Tibial artery (tissue), 4 donors: Measurements from ENCODE around the gene CCDC122.

Experiments used
- DNase-seq, 2 donors: peaks; one replicate each; pipeline ENCODE4 v3.0.0-alpha.2; 2019
- H3K27ac ChIP-seq, 2 donors: fragments of 200-600 bp; sonication (generic) in 1 of 2; 1 replicate in 1 of 2; 2 replicates in 1 of 2; pipeline ENCODE4 v1.5.1; 2018 to 2019; ENCODE audit warnings: mild to moderate bottlenecking in 1 of 2
- H3K27me3 ChIP-seq, 2 donors: fragments of 200-600 bp; sonication (generic) in 1 of 2; one replicate each; pipeline versions ENCODE4 v1.5.1 to v1.6.0; 2016 to 2019
- H3K36me3 ChIP-seq, 3 donors: fragments of 200-600 bp; sonication (generic) in 2 of 3; one replicate each; pipeline ENCODE4 v1.5.1; 2016 to 2019; ENCODE audit warnings: mild to moderate bottlenecking in 2 of 3
- H3K4me1 ChIP-seq, 4 donors: fragments of 200-600 bp; sonication (generic) in 2 of 4; 1 replicate in 3 of 4; 2 replicates in 1 of 4; pipeline ENCODE4 v1.5.1; 2016 to 2019
- H3K4me3 ChIP-seq, 2 donors: fragments of 200-600 bp; sonication (generic) in 1 of 2; 1 replicate in 1 of 2; 2 replicates in 1 of 2; pipeline ENCODE4 v1.5.1; 2018 to 2019; ENCODE audit warnings: mild to moderate bottlenecking in 2 of 2
- H3K9me3 ChIP-seq, 3 donors: fragments of 200-600 bp; sonication (generic) in 1 of 3; one replicate each; pipeline ENCODE4 v1.5.1; 2016 to 2019
- CTCF ChIP-seq, 2 experiments: fragments of 200-600 bp in 1 of 2; fragments of 450-650 bp in 1 of 2; IDR thresholded peaks; one replicate each; pipeline ENCODE4 v1.5.1; 2017 to 2019; ENCODE audit warnings: antibody characterized with exemption in 2 of 2, mild to moderate bottlenecking in 1 of 2, moderate library complexity in 1 of 2
- intact Hi-C: fragments of 100-400 bp; cut with DNase I; formaldehyde crosslinking; loops from one replicate; pipeline ENCODE4 v1.15.0; 2023; ENCODE audit warnings: low total_unique reads

The CCDC122 gene

DNA sequence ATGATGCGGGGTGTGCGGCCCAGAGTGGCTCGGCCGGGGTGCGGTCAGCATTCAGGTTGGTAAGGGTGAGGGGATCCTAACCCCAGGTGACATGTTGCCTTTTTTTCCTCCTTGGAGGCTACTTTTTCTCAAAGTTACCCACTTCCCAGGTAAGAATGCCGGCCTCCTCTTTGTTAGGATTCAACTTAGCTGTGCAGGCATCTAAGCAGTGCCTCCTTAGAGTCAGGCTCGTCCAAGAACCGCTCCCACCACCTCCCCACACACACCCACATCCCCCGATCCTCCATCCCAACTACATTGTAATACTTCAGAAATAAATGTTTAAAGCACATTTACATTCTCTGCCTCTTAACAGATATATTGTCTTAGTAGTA lies 92.0 kb downstream of the CCDC122 start:
- Histone ChIP-seq H3K4me1 (peaks cover 0 to 28% (median 19%) of the 10 kb centered on the region in 4 donors), H3K36me3 (no peaks in the 10 kb centered on the region), H3K4me3 (peak overlapping the region; percentile 60 to 62), H3K9me3 (no peaks in the 10 kb centered on the region), H3K27me3 (no peaks in the 10 kb centered on the region), H3K27ac (no peak overlapping the region)
- no peak for TF ChIP-seq CTCF (IDR thresholded peaks at IDR 0.05)
- DNase-seq: no peak
- intact Hi-C loops: no loop called here

DNA sequence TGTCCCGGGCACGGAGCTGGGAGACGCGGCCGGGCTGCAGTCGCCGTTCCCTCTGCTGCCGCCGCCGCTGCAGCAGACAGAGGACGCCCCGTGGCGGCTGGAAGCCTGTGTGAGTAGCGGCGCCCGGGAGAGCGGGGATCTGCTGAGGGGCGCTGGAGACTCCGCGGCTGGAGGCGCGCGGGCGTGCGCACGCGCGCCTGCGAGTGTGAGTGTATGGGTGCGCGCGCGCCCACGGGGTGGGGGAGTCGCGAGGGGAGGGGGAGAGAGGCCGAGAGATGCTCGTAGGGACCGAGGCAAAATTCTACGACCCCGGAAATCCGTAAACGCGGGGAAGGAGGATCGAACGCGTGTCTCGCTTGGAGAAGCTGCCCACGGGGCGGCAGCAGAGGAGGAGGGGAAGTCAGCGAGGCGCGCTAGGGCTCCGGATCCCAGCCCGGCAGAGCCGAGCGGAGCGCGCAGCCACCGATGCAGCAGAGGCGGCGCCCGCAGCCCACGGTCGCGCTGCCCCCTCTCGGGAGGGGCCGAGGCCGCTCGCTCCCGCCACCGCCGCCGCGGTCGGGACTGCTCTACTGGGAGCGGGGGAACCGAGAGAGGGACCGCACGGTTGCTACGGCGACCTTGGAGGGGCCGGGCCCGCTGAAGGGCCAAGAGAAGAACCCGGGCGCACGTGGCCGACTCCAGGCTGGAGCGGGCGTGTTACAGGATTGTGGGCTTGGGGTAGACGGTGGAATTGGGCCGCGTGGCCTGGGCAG lies 92.6 kb downstream of the CCDC122 start, which contains the start of gene ENOX1:
ENOX1 (minus strand) TSS at position 207 of the 752 bp plus-strand sequence.
- TF ChIP-seq CTCF (IDR thresholded peaks at IDR 0.05): no peak
- Histone ChIP-seq H3K27ac (peak within 1 kb of the TSS in 1 of 2 donors; percentile 12), H3K27me3 (no peaks in the 10 kb centered on the region), H3K4me3 (peak within 1 kb of the TSS; percentile 60 to 62), H3K36me3 (no peaks in the 10 kb centered on the region), H3K9me3 (no peaks in the 10 kb centered on the region), H3K4me1 (peaks cover 0 to 28% (median 19%) of the 10 kb centered on the region in 4 donors)
- DNase-seq: peak; percentile 29 to 70
- intact Hi-C loops: no loop called here

- Histone ChIP-seq H3K36me3 (no peaks in the 10 kb centered on the region), H3K4me3 (peak overlapping the region; percentile 60 to 62), H3K27me3 (no peaks in the 10 kb centered on the region), H3K27ac (peak overlapping the region in 1 of 2 donors; percentile 12), H3K4me1 (peaks cover 0 to 28% (median 19%) of the 10 kb centered on the region in 4 donors), H3K9me3 (no peaks in the 10 kb centered on the region)
- no peak for TF ChIP-seq CTCF (IDR thresholded peaks at IDR 0.05)
- intact Hi-C loops: no loop called here
- no peak for DNase-seq
These were observed 93.1 kb downstream of the CCDC122 start for GRCh38 chr13:43786472-43786765.
